IMR-90 (cell line): Measurements from ENCODE around the gene SPRED3.

ENCODE experiments used
- MAFK ChIP-seq: IDR thresholded peaks from 2 replicates; pipeline ENCODE4 v1.6.1; 2012; ENCODE audit warnings: low read depth, low read length, improper control_type of control experiment
- POLR2A ChIP-seq: IDR thresholded peaks from 2 replicates; pipeline ENCODE4 v1.6.1; 2012; ENCODE audit warnings: mild to moderate bottlenecking, low read depth, low read length
- TF ChIP-seq, protein P1 (sequence below): conservative IDR thresholded peaks from 2 replicates; pipeline ENCODE4 v1.5.1; 2012; ENCODE audit warnings: mild to moderate bottlenecking, low read depth, low read length, improper control_type of control experiment

DNA sequence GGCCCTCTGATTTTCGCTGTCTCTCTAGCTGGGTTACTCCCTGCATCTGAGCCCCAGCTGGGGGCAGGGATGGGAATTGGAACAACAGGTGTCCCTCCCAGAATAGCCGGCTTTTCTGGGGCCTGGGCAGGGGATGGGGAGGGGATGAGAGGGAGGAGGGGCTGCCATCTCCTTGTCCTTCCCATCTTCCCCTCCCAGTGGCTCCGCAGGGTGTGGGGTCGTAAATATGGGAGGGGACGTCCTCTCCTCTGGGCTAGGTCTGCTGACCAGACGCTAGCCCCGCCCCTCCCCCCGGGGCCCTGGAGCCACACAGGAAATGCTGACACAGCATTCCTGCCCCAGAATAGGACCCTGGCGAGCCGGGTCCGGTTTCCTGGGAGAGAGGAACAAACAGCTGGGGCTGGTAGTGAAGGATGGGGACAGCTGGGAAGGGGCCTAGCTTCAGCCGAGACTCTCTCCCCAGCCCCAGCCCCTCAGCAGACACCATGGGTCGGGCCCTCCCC lies 46.1 kb downstream of the SPRED3 start:
- TF ChIP-seq, protein P1, sequence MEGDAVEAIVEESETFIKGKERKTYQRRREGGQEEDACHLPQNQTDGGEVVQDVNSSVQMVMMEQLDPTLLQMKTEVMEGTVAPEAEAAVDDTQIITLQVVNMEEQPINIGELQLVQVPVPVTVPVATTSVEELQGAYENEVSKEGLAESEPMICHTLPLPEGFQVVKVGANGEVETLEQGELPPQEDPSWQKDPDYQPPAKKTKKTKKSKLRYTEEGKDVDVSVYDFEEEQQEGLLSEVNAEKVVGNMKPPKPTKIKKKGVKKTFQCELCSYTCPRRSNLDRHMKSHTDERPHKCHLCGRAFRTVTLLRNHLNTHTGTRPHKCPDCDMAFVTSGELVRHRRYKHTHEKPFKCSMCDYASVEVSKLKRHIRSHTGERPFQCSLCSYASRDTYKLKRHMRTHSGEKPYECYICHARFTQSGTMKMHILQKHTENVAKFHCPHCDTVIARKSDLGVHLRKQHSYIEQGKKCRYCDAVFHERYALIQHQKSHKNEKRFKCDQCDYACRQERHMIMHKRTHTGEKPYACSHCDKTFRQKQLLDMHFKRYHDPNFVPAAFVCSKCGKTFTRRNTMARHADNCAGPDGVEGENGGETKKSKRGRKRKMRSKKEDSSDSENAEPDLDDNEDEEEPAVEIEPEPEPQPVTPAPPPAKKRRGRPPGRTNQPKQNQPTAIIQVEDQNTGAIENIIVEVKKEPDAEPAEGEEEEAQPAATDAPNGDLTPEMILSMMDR: no peak
- TF ChIP-seq MAFK (peak; percentile 97), POLR2A (no peak)
